ENCODE results near the gene VANGL1.
A peak's percentile ranks its signal among the peaks of the same experiment; 100 is the strongest.

VANGL1 gene

DNA sequence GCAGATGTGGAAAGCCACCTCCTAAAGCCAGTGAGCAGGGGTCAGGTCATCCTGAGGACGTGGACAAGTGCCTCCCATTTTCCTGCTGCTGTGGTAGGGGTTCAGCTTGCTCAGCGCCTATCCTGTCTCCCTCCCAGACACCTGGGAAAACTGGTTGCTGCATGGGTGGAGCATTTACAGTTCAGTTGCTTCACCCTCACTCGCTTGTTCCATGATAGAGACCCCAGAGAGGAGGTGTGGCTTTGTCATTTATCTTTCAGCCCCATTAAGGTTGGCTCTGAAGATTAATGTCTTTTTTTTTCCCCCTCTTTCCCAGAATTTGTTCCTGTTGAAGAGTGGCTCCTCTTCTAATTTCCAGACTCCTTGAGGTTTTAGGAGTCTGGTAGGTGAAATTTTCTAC lies 9.2 kb downstream of the VANGL1 start:
- TF ChIP-seq, protein P1, sequence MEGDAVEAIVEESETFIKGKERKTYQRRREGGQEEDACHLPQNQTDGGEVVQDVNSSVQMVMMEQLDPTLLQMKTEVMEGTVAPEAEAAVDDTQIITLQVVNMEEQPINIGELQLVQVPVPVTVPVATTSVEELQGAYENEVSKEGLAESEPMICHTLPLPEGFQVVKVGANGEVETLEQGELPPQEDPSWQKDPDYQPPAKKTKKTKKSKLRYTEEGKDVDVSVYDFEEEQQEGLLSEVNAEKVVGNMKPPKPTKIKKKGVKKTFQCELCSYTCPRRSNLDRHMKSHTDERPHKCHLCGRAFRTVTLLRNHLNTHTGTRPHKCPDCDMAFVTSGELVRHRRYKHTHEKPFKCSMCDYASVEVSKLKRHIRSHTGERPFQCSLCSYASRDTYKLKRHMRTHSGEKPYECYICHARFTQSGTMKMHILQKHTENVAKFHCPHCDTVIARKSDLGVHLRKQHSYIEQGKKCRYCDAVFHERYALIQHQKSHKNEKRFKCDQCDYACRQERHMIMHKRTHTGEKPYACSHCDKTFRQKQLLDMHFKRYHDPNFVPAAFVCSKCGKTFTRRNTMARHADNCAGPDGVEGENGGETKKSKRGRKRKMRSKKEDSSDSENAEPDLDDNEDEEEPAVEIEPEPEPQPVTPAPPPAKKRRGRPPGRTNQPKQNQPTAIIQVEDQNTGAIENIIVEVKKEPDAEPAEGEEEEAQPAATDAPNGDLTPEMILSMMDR (conservative IDR thresholded peaks at IDR 0.05; ENCODE audit: low read length), result no peak
- DNase-seq (ENCODE audit: low read depth), result no peak
- no peak overlapping the region for H3K4me3 ChIP-seq (ENCODE audit: low read length)

DNA sequence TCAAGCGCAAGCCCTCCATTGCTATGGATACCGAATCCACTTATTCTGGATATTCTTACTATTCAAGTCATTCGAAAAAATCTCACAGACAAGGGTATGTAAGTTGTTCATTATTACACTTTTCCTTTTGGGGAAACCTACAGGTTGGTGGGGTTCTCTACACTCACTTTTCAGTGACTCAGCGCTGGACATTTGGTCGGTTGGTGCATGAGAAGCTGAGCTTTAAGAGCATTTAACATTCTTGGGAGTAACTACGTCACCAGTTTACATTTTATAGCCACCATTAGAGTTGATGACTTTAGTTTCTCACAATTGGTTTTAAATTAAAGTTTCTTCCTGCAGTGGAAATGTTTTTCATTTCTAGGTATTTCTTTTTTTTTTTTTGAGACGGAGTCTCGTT lies 9.6 kb downstream of the VANGL1 start:
- H3K4me3 ChIP-seq (ENCODE audit: low read length), result no peak overlapping the region
- TF ChIP-seq, protein P1 (conservative IDR thresholded peaks at IDR 0.05; ENCODE audit: low read length), result no peak
- DNase-seq (ENCODE audit: low read depth), result no peak

DNA sequence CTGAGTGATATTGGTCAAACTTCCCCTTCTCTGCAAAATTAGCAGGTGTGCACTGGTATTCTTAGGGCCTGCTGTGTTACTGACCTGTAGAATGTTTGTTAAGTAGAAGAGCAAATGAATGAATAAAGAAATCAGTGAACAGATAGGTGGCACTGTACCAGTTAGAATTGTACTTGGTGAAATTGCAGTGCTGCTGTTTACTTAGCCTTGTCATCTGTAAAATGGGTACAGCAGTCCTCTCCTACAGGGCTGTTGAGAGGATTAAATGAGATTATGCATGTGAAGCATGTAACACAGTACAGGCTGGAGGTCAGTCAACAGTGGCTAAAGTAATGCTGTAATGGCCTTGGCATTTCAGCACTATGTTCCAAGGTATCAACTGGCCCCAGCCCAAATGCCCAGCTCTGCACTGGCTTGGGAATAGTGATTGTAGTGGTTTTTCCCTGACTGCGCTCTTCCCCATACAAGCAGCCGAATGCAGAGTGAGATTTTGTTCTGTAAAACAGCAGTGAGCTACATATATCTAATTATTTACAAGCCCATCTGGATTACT lies 10.5 kb downstream of the VANGL1 start:
- H3K4me3 ChIP-seq (ENCODE audit: low read length), result no peak overlapping the region
- TF ChIP-seq, protein P1 (conservative IDR thresholded peaks at IDR 0.05; ENCODE audit: low read length), result no peak
- no peak for DNase-seq (ENCODE audit: low read depth)

DNA sequence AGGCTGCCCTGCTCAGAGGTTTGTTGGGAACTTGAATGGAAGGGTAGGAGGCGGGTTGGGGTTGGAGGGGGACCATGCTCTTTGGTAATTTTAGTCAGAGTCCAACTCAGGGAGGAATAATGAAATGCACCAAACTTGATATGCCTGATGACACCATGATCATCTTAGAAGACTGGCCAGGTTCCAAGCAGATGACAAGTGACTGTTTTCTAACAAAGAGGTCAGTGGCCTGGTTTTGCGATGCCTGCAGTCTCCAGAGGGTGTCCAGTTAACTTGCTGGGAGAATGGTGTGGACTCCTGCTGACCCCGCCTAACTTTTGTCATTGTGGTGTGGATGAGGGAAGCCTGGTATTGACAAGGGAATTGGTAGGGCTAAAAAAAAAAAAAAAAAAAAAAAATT lies 12.4 kb downstream of the VANGL1 start:
- no peak overlapping the region for H3K4me3 ChIP-seq (ENCODE audit: low read length)
- TF ChIP-seq, protein P1 (conservative IDR thresholded peaks at IDR 0.05; ENCODE audit: low read length), result no peak
- no peak for DNase-seq (ENCODE audit: low read depth)

DNA sequence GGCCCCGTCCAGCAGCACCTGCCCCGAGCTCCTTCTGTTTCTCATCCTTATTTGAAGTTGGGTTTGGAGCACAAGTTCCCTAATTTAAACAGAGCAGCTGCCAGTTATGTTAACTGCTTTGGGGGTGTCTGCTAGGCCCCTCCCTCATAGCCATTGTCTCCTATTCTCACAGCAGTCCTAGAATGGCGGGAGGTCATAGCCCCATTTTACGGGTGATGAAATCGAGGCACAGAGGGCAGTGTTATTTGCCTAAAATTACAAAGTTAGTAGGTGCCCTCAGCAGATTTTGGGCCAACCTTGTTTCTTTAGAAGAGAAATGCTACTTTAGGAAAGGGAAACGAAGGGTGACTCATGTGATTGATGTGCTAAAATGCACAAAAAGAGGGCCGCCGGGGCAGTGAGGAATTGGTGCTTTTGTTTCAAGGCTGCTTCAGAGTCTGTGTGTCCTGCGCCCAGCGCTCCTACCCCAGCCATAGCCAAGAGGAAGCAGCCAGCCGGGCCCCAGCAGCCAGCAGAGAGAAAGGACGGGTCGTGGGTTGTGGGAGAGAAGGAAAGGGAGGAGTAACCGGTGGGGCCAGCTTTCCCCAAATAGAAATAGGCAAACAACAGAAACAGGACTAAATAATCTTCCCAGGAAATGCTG lies 13.0 kb downstream of the VANGL1 start:
- no peak overlapping the region for H3K4me3 ChIP-seq (ENCODE audit: low read length)
- TF ChIP-seq, protein P1 (conservative IDR thresholded peaks at IDR 0.05; ENCODE audit: low read length), result no peak
- peak; percentile 15 for DNase-seq (ENCODE audit: low read depth)

DNA sequence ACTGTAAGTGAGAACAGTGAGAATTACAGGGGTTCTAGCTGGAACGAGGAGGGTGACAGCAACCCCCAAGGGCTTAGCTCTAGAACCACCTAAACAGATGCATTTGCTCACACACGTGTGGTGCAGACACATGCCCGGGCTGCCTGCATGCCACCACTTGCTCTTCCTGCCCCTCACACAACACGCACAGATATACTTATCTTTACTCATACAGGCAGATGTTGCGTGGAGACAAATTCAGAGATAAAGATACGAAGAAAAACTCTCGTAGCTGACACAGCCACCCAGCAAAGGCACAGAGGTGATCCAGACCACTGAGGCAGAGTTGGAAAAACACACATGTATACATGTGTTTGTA lies 13.5 kb downstream of the VANGL1 start:
- no peak for DNase-seq (ENCODE audit: low read depth)
- H3K4me3 ChIP-seq (ENCODE audit: low read length), result no peak overlapping the region

DNA sequence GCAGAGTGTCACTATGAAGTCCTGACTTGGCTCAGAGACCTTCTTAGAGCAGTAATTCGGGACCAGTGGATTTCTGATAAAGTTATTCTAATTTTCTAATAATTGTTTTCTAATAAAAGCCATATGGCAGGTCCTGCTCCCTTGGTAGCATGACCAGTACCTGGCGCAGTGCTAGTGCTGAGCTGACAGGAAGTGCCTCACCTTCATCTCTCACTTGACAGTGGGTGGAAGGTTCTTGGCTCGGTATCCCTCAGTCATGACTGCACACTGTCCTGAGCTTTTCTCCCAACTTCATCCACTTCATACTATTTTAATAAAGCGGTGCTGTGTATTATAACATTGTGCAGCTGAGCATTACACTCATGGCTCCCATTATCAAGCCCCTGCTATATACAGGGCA lies 14.1 kb downstream of the VANGL1 start:
- no peak for DNase-seq (ENCODE audit: low read depth)
- no peak overlapping the region for H3K4me3 ChIP-seq (ENCODE audit: low read length)
- TF ChIP-seq, protein P1 (conservative IDR thresholded peaks at IDR 0.05; ENCODE audit: low read length), result no peak

More for the DNA sequence above, 13.5 kb downstream of the VANGL1 start:
- TF ChIP-seq, protein P1 (conservative IDR thresholded peaks at IDR 0.05; ENCODE audit: low read length), result no peak

Data from AG10803 (cell line).